ENCODE data around the gene COL4A4.

COL4A4 gene

DNA sequence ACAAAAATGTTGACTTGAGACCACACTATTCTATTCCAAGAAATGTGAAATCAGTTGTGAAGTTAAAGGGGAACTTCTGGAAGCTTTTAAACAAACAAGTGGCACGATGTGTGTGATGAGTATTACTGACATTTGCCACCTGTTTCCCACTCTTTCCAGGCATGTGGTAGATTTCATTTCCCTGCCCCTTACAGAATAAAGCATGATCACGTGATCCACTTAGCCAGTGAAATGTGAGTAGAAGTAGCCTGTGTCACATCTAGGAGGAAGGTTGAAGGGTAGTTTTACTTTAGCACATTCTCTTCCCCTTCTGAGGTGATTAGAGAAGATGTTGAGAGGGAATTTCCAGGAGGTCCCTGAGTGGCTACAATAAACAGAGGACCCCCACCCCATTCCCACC lies 3.8 kb downstream of the COL4A4 start:
- DNase-seq, result peak; percentile 2

DNA sequence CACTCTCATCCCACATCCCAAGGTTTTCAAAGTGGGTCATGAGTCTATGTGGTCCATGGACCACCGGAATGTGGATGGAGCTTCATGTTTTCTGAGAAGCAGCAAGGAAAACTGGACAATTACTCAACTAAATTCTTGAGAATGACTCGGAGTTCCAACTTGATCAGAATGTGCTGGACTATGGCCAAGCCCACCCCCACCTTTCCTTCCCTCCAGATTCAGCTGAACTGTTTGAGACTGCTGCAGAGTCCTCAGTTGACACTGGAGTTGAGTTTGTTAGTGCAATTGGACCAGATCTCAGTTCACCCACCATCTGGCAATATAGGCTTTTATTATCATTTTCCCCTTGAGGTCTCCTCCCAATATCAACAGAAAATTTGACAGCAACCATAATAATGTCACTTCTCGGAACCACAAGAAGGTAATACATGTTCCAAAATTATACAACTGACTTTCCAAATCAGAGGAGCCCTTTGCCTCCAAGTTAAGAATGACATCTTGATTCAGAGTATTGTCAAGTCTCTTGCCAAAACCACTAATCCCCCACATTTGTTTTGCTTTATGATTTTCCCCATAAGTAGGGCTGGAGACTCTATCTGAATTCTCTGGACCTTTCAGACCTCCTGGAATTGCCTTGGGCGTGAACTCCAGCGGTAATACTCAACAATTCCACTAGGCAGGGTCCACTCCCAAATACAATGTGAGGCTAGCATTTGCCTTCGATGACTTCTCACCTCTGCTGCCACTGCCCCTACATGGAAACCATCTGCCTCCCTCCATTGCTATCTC lies 8.8 kb downstream of the COL4A4 start:
- no peak for DNase-seq

DNA sequence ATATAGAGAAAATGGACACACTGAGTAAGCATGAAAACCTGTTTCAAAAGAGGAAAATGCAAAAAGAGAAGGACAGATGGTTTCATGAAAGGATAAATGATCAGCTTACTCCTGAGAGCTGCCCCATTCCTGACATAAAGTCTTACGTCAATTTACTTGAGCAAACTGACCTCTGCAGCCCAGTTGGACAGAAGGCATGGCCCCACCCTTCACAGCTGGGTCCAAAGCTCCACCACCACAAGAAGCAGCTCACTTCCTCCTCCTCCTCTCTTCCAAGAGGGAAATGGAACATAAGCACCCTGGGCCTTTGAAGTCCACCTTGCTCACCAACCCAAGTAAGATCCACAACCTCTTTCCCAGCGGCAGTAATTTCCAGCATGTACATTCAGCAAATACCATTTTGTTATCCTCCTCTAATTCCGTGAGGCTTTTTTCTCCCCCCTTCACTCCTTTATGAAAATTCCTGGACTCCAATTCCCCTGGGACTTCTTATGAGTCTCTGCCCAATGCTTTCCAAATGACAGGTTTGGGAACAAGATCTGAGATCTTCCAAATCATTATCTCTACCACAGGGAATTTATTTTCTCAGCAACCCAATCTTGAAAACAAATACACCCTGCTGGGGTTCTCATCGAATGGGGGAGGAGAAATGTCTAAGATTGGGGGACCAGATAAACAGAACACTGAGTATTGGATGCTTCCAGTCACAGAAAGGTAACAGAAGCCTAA lies 10.1 kb downstream of the COL4A4 start:
- no peak for DNase-seq

DNA sequence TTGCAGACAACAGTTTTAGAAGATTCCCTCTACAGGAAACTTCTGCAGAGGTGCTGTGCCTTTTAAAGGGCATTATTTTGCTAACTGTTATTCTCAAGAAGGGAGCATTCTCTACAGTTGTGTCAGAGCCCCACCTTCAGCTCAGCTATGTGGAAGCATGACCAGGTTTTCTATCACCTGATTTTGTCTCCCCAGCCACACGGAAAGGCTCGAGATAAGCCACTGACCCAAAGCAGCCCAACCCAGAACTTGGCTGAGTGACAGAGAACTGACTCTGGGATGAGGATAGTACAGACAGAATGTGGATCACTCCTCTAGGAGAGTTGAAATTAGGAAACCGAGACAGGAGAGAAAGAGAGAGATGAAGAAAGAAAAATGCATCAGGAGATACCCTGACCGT lies 10.7 kb downstream of the COL4A4 start:
- DNase-seq, result no peak

DNA sequence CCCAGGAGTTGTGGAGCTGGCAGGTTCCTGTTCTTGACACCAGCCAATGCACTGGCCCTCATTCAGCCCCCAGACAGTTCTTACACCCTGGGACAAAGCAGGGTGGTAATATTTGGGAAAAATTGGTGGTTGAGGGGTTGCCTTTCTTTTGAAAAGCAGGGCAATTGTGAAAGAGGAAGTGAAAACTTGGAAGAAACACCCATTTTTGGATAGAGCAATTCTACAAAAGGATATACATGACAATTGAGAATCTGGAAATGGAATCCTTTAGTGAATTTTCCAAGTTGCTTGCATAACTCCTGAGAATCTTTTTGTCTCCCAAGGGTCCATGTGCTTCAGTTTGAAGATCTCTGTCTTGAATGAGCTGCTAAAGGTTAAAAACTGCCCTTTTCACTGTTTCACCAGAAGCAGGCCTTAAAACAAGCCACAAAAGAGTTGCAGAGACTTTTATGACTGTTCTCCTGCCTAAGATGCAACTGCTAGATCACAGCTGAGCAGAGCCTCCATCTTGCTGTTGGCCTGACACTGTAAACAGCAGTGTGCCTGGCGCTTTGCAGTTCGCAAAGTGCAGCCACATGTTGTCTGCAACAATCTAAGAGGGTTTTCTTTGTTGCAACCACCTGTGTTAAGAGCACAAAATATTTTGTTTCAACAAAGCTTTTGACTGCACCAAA lies 11.8 kb downstream of the COL4A4 start:
- DNase-seq, result no peak

DNA sequence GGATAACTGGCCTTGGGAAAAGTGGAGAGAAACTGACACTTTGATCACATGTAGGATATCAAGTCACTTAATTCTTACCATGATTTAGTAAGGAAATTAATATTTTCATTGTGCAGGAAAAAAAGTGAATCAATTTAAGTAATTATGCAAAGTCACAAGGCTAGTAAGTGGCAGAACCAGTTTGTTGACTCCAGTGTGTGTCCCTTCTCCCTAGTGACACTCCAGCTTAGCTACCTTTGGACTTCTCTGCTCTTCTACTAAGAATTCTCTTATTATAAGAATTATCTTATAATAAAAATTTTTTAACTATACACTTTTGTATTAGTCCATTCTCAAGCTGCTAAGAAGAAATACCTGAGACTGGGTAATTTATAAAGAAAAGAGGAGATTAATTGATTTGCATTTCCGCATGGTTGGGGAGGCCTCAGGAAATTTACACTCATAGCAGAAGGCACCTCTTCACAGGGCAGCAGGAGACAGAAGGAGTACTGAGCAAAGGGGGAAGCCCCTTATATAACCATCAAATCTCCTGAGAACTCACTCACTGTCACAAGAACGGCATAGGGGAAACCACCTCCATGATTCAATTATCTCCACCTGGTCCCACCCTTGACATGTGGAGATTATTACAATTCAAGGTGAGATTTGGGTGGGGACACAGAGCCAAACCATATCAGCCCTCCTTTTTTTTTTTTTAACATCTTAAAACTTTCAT lies 13.6 kb downstream of the COL4A4 start:
- DNase-seq, result no peak

DNA sequence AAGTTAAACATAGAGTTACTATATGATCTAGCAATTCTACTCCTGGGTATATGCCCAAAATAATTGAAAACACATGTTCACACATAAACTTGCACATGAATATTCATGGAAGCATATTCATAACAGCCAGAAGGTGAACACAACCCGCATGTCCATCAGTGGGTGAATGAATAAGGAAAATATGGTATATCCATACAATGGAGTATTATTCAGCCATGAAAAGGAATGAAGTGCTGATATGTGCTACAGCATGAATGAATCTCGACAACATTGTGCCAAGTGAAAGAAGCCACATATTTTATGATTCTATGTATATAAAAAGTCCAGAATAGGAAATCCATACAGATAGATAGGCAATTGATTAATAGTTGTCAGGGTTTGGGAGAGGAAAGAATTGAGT lies 15.9 kb downstream of the COL4A4 start:
- DNase-seq, result no peak

DNA sequence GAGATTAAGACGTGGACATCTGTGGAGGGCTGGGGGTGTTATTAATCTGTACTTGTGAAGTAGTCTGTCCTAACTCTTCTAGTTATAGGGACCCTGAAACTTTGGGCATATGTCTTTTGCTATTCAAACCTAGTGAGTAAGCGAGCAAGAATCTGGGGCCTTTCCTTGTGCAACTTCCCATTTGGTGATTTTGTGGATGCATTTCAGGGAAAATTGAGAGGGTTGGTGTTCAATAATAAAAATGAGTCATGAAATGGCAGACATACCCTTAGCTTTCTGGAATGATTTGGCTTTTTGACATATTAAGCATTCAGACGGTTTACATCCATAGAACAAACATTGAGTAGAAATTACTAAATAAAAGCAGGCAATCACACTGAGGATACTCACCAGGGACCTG lies 17.0 kb downstream of the COL4A4 start:
- DNase-seq, result no peak

DNA sequence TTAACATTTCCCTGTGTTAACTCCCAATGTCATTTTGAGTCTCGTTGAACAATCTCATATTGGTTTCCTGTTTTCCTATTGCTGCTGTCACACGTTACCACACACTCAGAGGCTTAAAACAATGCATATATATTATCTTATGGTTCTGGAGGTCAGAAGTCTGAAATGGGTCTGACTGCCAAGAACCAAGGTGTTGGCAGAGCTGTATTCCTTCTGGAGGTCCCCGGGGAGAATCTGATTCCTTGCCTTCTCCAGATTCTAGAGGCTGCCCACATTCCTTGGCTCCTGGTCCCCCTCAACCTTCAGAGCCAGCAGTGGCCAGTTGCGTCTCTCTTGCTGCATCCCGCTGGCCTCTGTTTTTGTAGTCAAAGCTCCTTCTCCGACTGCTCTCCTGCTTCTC lies 17.5 kb downstream of the COL4A4 start:
- DNase-seq, result no peak

DNA sequence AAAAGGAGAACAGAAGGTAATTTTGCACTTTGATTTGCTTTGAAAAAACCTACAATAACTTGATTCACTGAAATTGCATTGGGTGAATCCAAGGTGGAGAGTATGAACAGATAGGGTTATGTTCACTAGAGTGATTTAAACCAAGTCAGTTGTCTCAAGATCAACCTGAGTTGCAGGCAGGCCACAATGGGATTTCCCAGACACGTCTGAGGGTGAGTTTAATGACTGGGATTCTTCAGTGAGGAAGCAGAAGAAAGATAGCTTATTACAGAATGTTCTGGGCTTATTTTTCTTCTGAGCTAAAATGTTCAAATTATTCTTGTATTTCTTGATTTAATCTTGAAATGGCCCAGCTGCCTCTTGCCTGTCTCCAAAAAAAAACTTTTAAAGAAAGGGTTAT lies 20.1 kb downstream of the COL4A4 start:
- no peak for DNase-seq

DNA sequence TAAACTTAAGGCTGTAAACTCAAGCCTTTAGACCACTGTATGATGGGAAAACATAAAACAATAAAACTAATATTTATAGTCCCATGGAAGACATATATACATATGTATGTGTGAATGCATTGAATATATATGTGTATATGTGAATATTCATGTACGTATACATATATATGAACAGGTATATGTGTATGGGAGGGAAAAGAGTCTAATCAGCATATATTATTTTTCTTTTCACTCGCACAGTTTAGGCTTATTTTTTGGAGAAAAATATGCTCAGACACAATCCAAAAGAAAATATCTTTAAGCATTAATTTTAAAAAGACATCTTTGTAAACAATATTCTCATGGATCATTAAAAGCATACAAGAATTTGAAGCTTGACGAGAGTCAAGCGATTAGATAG lies 22.7 kb downstream of the COL4A4 start:
- DNase-seq, result no peak

DNA sequence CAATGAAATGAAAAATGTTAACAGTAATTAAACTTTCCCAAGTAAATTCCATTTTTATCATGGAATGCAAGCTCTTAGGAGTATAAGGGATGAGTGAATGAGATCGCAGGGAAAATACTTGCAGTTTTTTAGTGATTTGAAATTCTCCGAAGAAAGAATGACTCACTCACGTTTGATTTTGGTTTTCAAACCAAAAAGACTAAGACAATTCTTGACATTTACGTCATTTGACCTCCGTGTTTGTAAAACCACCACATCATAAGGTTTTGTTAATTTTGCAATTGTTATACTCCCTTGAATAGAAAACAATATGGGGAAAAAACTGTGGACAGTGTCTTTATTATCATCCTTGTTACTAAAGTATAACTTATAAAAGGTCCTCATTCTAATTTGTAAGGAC lies 29.4 kb downstream of the COL4A4 start:
- no peak for DNase-seq

DNA sequence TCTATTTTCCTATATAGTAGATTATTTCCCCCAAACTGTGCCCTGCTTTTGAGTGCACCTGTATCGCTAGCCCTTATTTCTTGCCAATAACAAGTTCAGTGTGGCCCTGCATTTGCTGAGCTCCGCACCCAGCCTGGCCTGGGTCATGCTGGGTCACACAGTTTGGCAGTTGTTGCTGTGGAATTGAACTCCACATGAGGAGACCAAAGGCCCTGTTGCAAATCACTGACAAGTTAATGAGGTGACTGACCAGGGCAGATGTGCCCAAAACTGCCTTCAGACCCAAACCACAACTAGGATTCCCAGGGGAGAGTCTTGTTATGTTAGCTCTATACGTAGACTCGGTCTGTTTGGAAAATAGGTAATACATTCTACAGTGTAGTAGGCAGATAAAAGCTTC lies 31.0 kb downstream of the COL4A4 start:
- DNase-seq, result no peak

DNA sequence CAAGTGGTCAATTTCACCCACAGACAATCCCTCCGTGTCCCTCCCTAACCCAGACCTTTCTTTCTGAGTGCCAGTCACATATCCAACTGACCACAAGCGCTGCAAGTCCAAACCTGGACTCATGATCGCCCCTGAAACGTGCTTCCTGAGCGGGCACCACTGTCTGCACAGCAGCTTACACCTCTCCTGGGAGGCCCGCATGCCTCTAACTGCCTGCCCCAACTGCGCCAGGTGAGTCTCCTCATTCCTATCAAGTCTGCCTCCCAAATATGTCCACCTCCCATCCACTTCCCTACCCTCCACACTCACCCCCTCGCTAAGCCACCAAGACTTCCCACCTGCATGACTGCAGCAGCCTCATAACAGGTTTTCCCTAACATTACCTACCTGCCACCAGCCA lies 33.4 kb downstream of the COL4A4 start:
- no peak for DNase-seq

DNA sequence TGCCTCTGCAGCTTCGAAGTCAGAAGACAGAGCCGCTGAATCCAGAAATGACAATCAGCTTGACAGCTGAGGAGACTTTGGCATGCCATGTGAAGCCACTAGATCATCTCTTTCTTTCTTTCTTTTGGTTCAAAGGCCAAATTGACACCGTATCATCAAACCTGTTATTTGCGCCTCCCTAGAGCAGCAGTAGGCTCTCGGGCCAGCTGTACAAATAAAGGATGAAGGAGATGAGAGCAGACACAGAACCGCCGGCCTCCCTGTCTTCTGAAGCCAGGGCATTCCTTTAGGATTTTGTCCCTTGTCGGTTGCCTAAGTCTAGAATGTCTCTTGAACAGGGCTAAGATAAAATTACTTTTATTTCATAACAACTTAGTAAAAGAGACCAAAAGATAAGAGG lies 36.8 kb downstream of the COL4A4 start:
- DNase-seq, result no peak

DNA sequence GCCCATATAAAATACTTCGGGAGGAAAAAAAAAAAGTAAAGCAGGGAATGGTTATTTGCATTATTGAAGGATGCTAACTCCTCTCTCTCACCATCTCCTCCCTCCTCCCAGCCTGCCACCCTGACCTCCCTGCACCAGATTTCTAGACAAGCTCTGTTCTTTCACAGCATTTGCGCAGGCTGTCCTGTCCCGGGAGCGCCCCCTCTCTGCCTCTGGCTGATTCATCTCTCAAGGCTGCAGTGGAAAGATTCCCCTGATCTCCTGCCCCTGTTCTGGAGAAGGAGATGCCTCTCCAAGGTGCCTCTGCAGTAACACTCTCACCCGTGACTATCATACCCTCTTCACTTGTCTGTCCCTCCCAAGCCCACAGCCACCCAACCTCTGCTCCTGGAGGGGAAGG lies 38.5 kb downstream of the COL4A4 start:
- DNase-seq, result peak; percentile 70

DNA sequence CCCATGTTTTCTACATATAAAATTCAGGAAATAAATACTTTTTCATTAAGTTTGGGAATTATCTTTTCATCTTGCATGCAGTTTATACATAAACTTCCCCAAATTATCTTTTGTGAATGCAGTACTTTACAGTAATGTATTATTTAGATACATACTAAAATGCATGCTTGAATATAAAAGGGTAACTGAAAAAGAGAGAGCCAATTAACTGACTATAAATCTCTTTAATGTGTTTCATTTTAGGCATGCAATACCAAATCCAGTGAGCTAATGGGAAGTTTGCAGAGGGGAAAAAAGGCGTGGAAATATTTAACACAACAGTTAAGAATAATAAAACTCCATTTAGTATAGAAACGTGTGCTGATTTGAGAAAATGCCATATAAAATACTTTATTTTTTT lies 39.2 kb downstream of the COL4A4 start:
- no peak for DNase-seq

DNA sequence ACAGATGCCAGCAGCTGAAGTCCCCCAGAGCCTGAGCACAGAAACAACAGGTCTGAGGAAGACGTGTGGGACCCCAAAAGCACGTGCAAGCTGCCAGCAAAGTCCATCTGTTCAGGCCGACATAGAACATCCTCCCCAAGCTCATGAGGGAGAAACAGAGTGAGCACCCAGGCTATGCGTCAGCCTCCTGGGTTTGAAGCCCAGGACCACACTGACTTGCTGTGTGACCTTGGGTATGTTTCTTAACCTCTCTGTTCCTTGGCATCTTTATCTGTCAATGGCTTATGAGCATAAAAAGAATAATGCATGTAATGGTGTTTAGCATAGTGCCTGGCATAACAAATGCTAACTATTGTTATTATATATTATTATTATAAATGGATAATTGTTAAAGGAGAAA lies 40.3 kb downstream of the COL4A4 start:
- no peak for DNase-seq

DNA sequence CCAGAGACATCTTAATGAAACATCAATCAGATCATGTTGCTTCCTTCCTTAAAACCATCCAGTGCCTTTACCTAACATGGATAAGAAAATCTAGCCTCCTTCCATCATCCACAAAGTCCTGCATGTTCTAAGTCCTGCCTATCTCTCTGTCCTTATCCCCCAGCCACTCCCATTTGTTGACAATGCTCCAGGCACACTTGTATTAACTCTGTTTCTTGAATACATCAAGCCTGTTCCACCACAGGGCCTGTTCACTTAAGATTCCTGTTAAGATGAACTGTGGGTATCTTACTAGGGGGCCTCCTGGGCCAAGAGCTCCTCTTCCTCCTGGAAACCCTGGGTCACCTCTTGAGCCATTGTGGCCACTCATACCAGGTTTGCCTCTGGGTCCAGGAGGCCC lies 45.7 kb downstream of the COL4A4 start:
- no peak for DNase-seq

DNA sequence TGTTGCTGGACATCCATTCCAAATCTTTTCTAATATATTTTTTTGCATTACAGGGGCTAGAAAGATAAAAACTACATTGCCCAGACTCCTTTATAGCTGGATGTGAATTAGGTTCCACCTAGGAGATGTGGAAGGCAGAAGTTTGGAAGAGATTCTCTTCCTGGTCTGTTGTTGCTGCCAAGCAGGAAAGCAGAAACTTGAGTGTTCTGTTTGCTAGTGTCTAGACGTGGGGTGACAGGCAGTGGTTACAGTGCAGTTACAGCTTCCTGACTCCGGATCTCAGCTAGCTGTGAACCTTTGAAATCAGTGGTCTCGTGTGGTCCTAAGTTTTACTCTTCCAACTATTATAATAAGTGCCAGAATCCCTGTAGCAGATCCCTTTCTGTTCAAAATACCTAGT lies 46.2 kb downstream of the COL4A4 start:
- DNase-seq, result no peak

DNA sequence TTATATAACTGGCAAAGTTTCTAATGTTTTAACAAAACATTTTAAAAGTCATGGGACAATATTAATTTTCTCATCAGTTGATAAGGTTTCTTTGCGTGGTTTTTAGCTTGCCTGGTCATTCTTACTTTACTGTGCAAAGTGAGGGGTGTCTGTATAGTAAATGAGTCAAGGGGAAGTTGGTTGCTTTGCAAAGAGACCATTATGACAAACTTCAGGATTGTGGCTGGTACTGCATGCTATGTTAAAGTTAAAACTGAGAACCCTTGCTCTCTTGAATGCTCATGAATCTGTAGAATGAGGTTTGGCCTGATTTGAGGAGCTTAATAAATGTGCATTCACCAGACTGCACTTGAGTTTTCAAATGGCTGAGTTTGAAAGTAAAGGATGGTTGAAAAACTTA lies 47.0 kb downstream of the COL4A4 start:
- no peak for DNase-seq

DNA sequence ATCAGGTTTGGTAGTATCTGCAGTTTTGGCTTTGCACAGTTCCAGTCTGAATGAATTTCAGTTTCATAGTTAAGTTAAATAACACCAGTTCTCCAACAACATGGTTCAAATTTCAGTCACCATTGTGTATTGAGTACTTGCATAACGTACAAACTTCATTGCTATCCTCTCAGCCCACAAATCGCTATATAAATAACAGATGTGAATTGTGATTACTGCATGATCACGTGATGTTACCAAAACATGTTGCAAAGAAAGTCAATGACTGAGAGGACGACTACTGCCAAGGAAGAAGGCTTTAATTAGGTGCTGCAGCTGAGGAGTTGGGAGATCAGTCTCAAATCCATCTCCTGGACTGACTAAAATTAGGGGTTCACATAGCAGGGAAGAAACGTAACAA lies 48.2 kb downstream of the COL4A4 start:
- DNase-seq, result no peak

Data from NCI-H82 (cell line).